ENCODE results near the gene KCNAB2. TPM values are rescaled to one million over a fixed set of nuclear protein-coding genes. Genes with fewer than 3 reads are reported as not detected.

The KCNAB2 gene
- total RNA-seq, 3 donors from 2014 or later, result 199 to 230 (median 202) TPM

GRCh38 chr1:6094801-6095505 lies 49.3 kb downstream of the KCNAB2 start:
- DNase-seq (no peak), ATAC-seq (no peak)
- peaks cover 27% of the 10 kb centered on the region for H3K36me3 Mint-ChIP-seq (ENCODE audit: insufficient read depth)
- no peaks in the 10 kb centered on the region for H3K4me1 Mint-ChIP-seq (ENCODE audit: low read depth)
- no peaks in the 10 kb centered on the region for H3K9me3 Mint-ChIP-seq
- no peak overlapping the region for H3K4me3 Mint-ChIP-seq
- H3K27me3 Mint-ChIP-seq (ENCODE audit: low read depth), result no peaks in the 10 kb centered on the region

DNA sequence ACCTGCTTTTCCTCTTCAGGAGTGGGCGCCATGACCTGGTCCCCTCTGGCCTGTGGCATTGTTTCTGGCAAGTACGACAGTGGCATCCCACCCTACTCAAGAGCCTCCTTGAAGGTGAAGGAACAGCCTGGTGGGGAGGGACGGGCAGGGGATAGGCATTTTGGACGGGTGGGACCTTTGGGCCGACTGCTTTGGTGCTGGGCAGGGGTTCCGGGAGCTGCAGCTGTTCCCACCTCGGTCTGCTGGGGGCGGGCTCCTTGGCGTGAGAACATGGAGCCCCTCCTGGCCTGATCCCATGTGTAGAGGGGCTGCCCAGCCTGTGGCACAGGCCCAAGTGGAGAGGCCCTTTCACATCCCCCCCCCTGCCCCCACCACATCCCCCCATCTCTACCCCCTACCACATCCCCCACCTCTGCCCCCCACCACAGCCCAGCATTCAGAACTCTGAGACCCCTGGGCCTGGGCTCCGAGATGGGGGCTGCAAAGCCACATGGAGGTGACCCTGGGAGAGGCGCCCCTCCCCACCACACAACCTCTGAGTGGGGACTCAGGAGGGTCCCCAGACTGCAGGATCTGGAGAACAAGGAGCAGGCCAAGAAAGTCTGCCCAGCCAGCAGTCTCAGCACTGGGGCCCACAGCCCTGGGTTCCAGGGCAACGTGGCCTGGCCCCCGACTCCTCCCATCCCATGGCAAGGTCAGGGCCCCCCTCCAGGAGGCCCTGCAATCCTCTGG lies 50.0 kb downstream of the KCNAB2 start:
- Mint-ChIP-seq H3K4me3 (no peak overlapping the region), H3K27me3 (ENCODE audit: low read depth) (no peaks in the 10 kb centered on the region), H3K9me3 (no peaks in the 10 kb centered on the region), H3K4me1 (ENCODE audit: low read depth) (no peaks in the 10 kb centered on the region), H3K36me3 (ENCODE audit: insufficient read depth) (peaks cover 26% of the 10 kb centered on the region)
- DNase-seq (no peak), ATAC-seq (no peak)

DNA sequence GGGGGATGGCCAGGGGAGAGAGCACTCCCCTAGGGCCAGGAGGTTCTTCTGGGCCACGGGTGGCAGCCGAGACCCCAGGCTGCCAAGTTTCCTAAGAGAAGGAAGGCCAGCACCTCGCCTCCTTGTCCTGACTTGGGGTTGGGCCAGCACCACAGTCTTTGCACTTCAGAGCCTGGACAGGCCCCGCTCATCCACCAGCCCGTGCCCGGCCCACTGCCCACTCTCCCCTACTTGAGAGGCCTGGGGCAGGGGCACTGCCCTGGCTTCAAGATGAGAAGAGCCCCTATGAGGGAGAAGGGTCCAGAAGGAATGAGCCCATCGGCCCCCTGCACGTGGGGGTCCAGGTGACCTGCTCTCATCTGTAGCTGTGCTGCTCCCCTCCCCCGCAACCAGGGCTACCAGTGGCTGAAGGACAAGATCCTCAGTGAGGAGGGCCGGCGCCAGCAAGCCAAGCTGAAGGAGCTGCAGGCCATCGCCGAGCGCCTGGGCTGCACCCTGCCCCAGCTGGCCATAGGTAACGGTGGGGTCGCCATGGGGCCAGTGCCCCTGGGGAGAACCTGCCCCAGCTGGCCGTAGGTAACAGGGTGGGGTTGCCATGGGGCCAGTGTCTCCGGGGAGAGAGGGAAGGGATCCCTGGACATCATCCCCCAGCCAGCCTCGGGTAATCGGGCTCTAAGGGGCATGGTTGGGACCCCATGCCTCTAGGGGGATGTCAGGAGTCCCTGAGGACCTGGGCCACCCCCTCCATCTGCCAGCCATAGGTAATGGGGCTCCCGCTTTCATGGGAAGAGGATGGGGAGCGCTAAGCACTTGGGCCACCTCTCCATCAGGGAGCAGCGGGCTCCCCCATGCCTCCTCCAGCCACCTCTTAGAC lies 50.8 kb downstream of the KCNAB2 start:
- ATAC-seq (no peak), DNase-seq (no peak)
- H3K27me3 Mint-ChIP-seq (ENCODE audit: low read depth), result no peaks in the 10 kb centered on the region
- H3K4me1 Mint-ChIP-seq (ENCODE audit: low read depth), result no peaks in the 10 kb centered on the region
- H3K9me3 Mint-ChIP-seq, result no peaks in the 10 kb centered on the region
- peaks cover 21% of the 10 kb centered on the region for H3K36me3 Mint-ChIP-seq (ENCODE audit: insufficient read depth)
- no peak overlapping the region for H3K4me3 Mint-ChIP-seq

GRCh38 chr1:6097117-6097595 lies 51.5 kb downstream of the KCNAB2 start:
- no peak for ATAC-seq
- no peak for DNase-seq
- no peak overlapping the region for H3K4me3 Mint-ChIP-seq
- H3K36me3 Mint-ChIP-seq (ENCODE audit: insufficient read depth), result peaks cover 19% of the 10 kb centered on the region
- no peaks in the 10 kb centered on the region for H3K4me1 Mint-ChIP-seq (ENCODE audit: low read depth)
- H3K27me3 Mint-ChIP-seq (ENCODE audit: low read depth), result no peaks in the 10 kb centered on the region
- no peaks in the 10 kb centered on the region for H3K9me3 Mint-ChIP-seq

GRCh38 chr1:6097824-6098223 lies 52.1 kb downstream of the KCNAB2 start:
- Mint-ChIP-seq H3K36me3 (ENCODE audit: insufficient read depth) (peaks cover 19% of the 10 kb centered on the region), H3K4me3 (no peak overlapping the region)
- ATAC-seq, result no peak

DNA sequence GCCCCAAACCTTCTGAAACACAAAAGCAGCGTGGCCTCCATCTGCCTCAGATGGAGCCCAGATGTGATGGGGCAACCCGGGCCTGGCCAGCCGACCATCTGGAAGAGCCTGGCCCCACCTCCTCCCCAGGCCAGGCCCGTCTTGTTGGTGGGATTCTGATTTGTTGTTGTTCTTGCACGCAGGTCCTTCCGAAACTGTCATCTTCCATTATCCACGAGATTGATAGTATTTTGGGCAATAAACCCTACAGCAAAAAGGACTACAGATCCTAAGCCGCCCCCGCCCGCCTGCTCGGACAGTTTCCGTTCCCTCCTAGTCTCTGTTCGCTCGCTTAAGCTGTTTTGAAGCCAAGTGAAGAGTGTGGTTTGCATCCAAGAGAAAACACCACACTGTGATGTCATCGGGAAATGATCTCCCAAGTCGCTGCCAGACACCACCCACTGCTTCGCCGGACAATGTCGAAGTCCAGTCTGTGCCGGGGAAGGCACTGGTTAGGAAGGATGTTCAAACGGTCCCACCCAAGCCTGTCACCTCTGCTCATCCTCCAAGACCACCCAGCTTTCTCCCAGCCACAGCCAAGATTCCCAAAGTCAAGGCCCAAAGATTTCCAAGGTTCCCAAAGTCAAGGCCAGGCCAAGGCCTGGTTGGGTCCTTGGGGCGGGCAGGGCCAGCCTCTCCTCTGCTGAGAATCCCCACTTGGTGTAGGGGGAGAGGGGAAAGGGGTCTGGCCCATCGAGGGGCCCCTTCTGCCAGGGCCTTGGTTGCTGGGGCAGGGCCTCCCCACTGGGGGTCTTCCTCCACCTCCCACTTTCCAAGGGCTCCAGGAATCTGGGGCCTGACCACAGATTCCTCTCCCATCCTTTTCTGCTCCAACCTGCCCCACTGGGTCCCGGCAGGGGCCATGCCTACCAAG lies 52.9 kb downstream of the KCNAB2 start:
- Mint-ChIP-seq H3K27me3 (ENCODE audit: low read depth) (no peaks in the 10 kb centered on the region), H3K4me1 (ENCODE audit: low read depth) (no peaks in the 10 kb centered on the region), H3K36me3 (ENCODE audit: insufficient read depth) (peaks cover 17% of the 10 kb centered on the region), H3K4me3 (no peak overlapping the region), H3K9me3 (no peaks in the 10 kb centered on the region)
- DNase-seq (no peak), ATAC-seq (no peak)

More at GRCh38 chr1:6097824-6098223, 52.1 kb downstream of the KCNAB2 start:
- H3K9me3 Mint-ChIP-seq, result no peaks in the 10 kb centered on the region
- no peaks in the 10 kb centered on the region for H3K27me3 Mint-ChIP-seq (ENCODE audit: low read depth)
- no peak for DNase-seq
- H3K4me1 Mint-ChIP-seq (ENCODE audit: low read depth), result no peaks in the 10 kb centered on the region

DNA sequence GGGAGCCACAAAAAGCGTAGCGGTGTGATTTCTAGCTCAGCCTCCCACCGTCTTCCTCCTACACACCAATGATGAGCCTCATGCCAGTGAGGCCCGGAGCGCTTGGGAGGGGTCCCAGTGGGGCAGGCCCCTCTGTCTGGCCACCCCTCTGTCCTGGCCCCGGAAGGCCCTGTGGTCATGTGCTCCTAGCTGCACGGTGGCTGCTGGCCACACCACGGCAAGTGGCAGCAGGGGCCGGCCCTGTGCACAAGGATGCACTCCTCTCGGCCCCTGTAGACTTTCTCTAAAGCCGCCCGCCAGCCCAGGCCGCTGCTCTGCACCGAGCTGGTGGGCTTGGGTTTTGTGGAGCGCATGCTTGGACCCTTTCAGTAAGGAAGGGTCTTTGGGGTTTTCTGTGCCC lies 53.6 kb downstream of the KCNAB2 start:
- H3K9me3 Mint-ChIP-seq, result no peaks in the 10 kb centered on the region
- no peaks in the 10 kb centered on the region for H3K27me3 Mint-ChIP-seq (ENCODE audit: low read depth)
- DNase-seq, result no peak
- peaks cover 10% of the 10 kb centered on the region for H3K36me3 Mint-ChIP-seq (ENCODE audit: insufficient read depth)
- H3K4me3 Mint-ChIP-seq, result no peak overlapping the region
- ATAC-seq, result no peak
- H3K4me1 Mint-ChIP-seq (ENCODE audit: low read depth), result no peaks in the 10 kb centered on the region

- Mint-ChIP-seq H3K9me3 (no peaks in the 10 kb centered on the region), H3K4me1 (ENCODE audit: low read depth) (no peaks in the 10 kb centered on the region), H3K27me3 (ENCODE audit: low read depth) (no peaks in the 10 kb centered on the region), H3K36me3 (ENCODE audit: insufficient read depth) (peaks cover 9% of the 10 kb centered on the region), H3K4me3 (no peak overlapping the region)
- no peak for DNase-seq
- peak; percentile 21 to 32 for ATAC-seq
These were observed 54.4 kb downstream of the KCNAB2 start for GRCh38 chr1:6099787-6100765.

DNA sequence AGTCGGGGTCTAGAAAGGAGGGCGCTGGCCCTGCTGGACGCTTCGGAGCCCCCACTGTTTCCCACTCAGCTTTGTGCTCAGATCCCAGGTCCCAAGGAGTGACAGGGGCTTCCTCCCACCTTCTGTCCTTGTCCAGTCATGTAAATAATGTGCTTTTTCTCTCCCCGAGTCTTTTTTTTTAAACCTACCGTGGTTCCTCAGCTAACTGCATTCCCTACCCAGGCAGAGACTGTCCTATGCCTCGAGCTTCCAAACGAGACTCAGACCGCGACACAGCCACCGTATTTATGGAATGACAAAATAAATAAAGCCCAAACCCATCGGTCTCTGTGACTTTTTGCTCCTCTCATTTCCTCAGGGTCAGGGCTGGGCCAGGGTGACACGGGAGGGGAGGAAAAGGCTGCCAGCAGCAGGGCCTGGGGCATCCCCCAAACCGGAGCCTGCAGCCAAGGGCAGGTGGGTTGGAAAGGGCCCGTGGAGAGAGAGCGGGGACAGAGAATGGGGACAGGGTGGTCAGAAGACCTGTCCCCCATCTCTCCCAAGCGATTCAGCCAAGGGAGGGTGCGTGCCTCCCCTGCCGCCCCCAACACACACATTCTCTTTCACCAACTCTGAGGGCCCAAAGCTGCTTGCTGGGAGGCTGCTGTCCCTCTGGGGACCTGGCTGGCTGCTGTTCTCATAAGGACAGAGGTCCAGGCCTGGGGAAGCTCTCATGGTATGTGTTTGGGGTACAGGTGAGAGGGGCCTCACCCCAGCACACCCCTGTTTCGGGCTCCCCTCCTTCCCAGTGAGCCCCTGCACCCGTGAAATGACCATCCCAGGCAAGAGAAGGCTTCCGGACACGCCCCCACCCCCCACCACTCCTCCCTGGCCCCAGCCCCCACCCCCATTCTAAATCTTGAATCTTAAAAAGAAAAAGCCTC lies 55.4 kb downstream of the KCNAB2 start:
- H3K36me3 Mint-ChIP-seq (ENCODE audit: insufficient read depth), result peaks cover 9% of the 10 kb centered on the region
- no peaks in the 10 kb centered on the region for H3K27me3 Mint-ChIP-seq (ENCODE audit: low read depth)
- no peaks in the 10 kb centered on the region for H3K4me1 Mint-ChIP-seq (ENCODE audit: low read depth)
- no peak for DNase-seq
- no peak overlapping the region for H3K4me3 Mint-ChIP-seq
- ATAC-seq, result no peak
- no peaks in the 10 kb centered on the region for H3K9me3 Mint-ChIP-seq

DNA sequence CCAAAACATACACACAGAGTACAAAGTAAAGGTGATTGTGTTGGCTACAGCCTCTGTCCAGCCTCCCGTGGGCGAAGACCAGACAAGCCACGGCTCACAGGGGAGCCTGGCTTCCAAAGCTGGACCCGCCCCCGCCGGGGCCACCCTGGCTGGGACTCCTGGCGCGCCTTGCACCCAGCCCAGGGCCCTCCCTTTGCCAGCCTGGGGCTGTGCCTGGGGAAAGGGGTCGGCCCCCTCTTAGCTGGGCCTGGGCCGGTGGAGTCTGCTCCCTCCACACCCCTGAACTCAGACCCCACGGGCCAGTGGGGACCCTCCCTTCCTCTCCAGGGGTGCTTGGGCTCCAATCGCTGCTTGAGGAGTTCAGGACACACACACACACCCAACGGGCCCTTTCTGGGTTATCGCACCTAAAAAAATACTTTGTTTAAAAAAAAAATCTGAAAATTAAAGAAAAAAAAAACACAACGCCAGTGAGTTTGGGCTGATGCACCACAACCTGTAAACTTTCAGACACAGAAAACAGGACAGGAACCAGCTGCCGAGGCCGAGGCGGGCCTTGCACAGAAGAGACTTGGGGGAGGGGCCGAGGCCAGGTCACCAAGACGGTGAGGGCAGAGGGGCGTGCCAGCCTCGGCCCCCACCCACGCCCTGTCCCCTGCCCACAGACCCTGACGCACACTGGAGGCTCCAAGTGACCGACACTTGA lies 56.3 kb downstream of the KCNAB2 start:
- no peaks in the 10 kb centered on the region for H3K9me3 Mint-ChIP-seq
- H3K4me1 Mint-ChIP-seq (ENCODE audit: low read depth), result no peaks in the 10 kb centered on the region
- H3K36me3 Mint-ChIP-seq (ENCODE audit: insufficient read depth), result peaks cover 9% of the 10 kb centered on the region
- no peak overlapping the region for H3K4me3 Mint-ChIP-seq
- DNase-seq, result no peak
- no peaks in the 10 kb centered on the region for H3K27me3 Mint-ChIP-seq (ENCODE audit: low read depth)
- peak in 1 of 2 donors; percentile 12 for ATAC-seq

DNA sequence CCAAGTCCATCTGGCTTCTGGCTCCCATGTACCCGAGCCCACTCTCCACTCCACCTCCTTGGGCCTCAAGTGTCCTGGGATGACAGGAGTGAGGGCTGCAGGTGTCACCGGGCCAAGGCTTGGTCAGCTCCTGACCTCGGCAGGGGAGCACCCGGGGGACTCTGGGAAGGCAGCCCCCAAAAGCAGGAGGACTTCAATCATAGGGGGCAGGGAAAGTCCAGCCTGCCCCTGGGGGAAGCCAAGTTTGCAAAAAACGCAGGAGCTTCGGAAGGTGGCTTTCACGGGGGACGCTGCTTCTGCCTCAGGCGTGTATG lies 56.8 kb downstream of the KCNAB2 start:
- no peak for ATAC-seq

More for the DNA sequence above, 56.8 kb downstream of the KCNAB2 start:
- Mint-ChIP-seq H3K9me3 (no peaks in the 10 kb centered on the region), H3K36me3 (ENCODE audit: insufficient read depth) (peaks cover 7% of the 10 kb centered on the region), H3K4me1 (ENCODE audit: low read depth) (no peaks in the 10 kb centered on the region), H3K4me3 (no peak overlapping the region), H3K27me3 (ENCODE audit: low read depth) (no peaks in the 10 kb centered on the region)
- DNase-seq, result no peak
